SKM-1 treated with dmso at 0.1 percent for 144 hours (cell line): ENCODE results near the gene RTEL1.
"Not testable (repeated sequence)": the region's sequence is repeated elsewhere in the genome, so short reads cannot be mapped to it uniquely, and the experiment has no call there.

Experiments
- DNase-seq: peaks from one replicate; lab custom pipeline; 2025; ENCODE audit not compliant: unreplicated experiment; lab: John Stamatoyannopoulos, UW

Gene RTEL1

GRCh38 chr20:63657937-63658748 is at the start of gene RTEL1:
TSS of gene RTEL1 (plus strand) at chr20:63658312. CDS start at chr20:63659403, 1,091 bp downstream.
- peak; percentile 86 for DNase-seq

GRCh38 chr20:63610581-63611435 is 47.3 kb upstream of the RTEL1 start:
- no peak for DNase-seq

- DNase-seq, result no peak
Observed at GRCh38 chr20:63611646-63612045, 46.5 kb upstream of the RTEL1 start.

GRCh38 chr20:63612276-63612931 is 45.7 kb upstream of the RTEL1 start:
- DNase-seq, result peak; percentile 87

GRCh38 chr20:63613863-63614594 is 44.1 kb upstream of the RTEL1 start:
- DNase-seq, result not testable (repeated sequence)

- no peak for DNase-seq
Observed at GRCh38 chr20:63617092-63617875, 40.8 kb upstream of the RTEL1 start.

GRCh38 chr20:63617876-63618265 is 40.2 kb upstream of the RTEL1 start:
- DNase-seq, result no peak

- no peak for DNase-seq
Observed at GRCh38 chr20:63618291-63618980, 39.7 kb upstream of the RTEL1 start.

GRCh38 chr20:63619086-63619485 is 39.0 kb upstream of the RTEL1 start:
- no peak for DNase-seq

GRCh38 chr20:63619505-63619904 is 38.6 kb upstream of the RTEL1 start:
- DNase-seq, result no peak

- no peak for DNase-seq
Observed at GRCh38 chr20:63620991-63621390, 37.1 kb upstream of the RTEL1 start.

- DNase-seq, result no peak
Observed at GRCh38 chr20:63622096-63622495, 36.0 kb upstream of the RTEL1 start.

- DNase-seq, result no peak
Observed at GRCh38 chr20:63622732-63623131, 35.4 kb upstream of the RTEL1 start.

GRCh38 chr20:63624486-63624885 is 33.6 kb upstream of the RTEL1 start:
- peak; percentile 12 for DNase-seq

GRCh38 chr20:63625771-63626423 is 32.2 kb upstream of the RTEL1 start:
- no peak for DNase-seq

GRCh38 chr20:63626424-63627128 is 31.5 kb upstream of the RTEL1 start, which contains the start of gene GMEB2:
TSS of gene GMEB2 (minus strand) at chr20:63627101. CDS start at chr20:63619397, 7,704 bp downstream.
- DNase-seq, result peak; percentile 68

- peak; percentile 93 for DNase-seq
Observed at GRCh38 chr20:63627129-63627750, 30.9 kb upstream of the RTEL1 start.

- no peak for DNase-seq
Observed at GRCh38 chr20:63627751-63628245, 30.3 kb upstream of the RTEL1 start.
